ENCODE measurements around the gene HOXB5.

The HOXB5 gene

GRCh38 chr17:48589060-48589830 is 4.3 kb downstream of the HOXB5 start:
- DNase-seq (ENCODE audit: insufficient read length, low spot score) (no peak), FAIRE-seq (no peak)
- TF ChIP-seq CTCF (IDR thresholded peaks at IDR 0.05; ENCODE audit: insufficient read depth, missing control alignments): no peak

- DNase-seq (ENCODE audit: insufficient read length, low spot score) (no peak), FAIRE-seq (no peak)
- TF ChIP-seq CTCF (IDR thresholded peaks at IDR 0.05; ENCODE audit: insufficient read depth, missing control alignments): no peak
Measured at GRCh38 chr17:48588528-48588927, 5.1 kb downstream of the HOXB5 start.

- FAIRE-seq (no peak), DNase-seq (ENCODE audit: insufficient read length, low spot score) (no peak)
- TF ChIP-seq CTCF (IDR thresholded peaks at IDR 0.05; ENCODE audit: insufficient read depth, missing control alignments): no peak
Measured at GRCh38 chr17:48588074-48588415, 5.5 kb downstream of the HOXB5 start.

- DNase-seq (ENCODE audit: insufficient read length, low spot score) (no peak), FAIRE-seq (no peak)
- no peak for TF ChIP-seq CTCF (IDR thresholded peaks at IDR 0.05; ENCODE audit: insufficient read depth, missing control alignments)
Measured at GRCh38 chr17:48587276-48588073, 6.1 kb downstream of the HOXB5 start.

GRCh38 chr17:48586355-48587258 is 7.0 kb downstream of the HOXB5 start:
- DNase-seq (ENCODE audit: insufficient read length, low spot score): no peak
- no peak for TF ChIP-seq CTCF (IDR thresholded peaks at IDR 0.05; ENCODE audit: insufficient read depth, missing control alignments)
- no peak for FAIRE-seq

GRCh38 chr17:48584223-48584741 is 9.3 kb downstream of the HOXB5 start:
- FAIRE-seq (no peak), DNase-seq (ENCODE audit: insufficient read length, low spot score) (no peak)
- TF ChIP-seq CTCF (IDR thresholded peaks at IDR 0.05; ENCODE audit: insufficient read depth, missing control alignments): no peak
